Measurements from ENCODE around the gene C2orf92.

GRCh38 chr2:97734061-97735051 lies 64.8 kb downstream of the C2orf92 start:
- TF ChIP-seq EZH2 (IDR thresholded peaks at IDR 0.05; ENCODE audit: insufficient read depth, poor library complexity, severe bottlenecking) (no peak), EZH2phosphoT487 (IDR thresholded peaks at IDR 0.05; ENCODE audit: insufficient read depth, low read depth) (no peak)

Measured in GM23248 (cell line).